IMR-90 (cell line): Measurements from ENCODE around the gene ACTR5. TPM values are rescaled to one million over a fixed set of nuclear protein-coding genes. Genes with fewer than 3 reads are reported as not detected.

ENCODE experiments used
- ATAC-seq: fragments of 200-7000 bp; cut with Tn5 transposase; 2 replicates; pipeline ENCODE4 v1.9.1; 2020; ENCODE audit warnings: low read depth, mild to moderate bottlenecking, moderate library complexity
- BruUV-seq: library from RNA; stranded (reverse); fragments of 400-500 nt; replicated peaks from 2 replicates; lab custom pipeline; 2021; lab: Mats Ljungman, UMichigan
- CTCF ChIA-PET: fragments of 300-600 bp; formaldehyde crosslinking; extraction: SDS; loops from one replicate; lab custom pipeline; 2021; ENCODE audit warnings: antibody characterized with exemption; lab: Yijun Ruan, JAX
- POLR2A ChIA-PET: fragments of 300-600 bp; sonication (Branson Sonifier 250); formaldehyde crosslinking; loops from one replicate; lab custom pipeline; 2022; ENCODE audit warnings: antibody characterized with exemption; ENCODE audit not compliant: unreplicated experiment; lab: Charles Lee
- DNase-seq: peaks from one replicate; pipeline ENCODE4 v3.0.0; 2013
- H2AFZ ChIP-seq: replicated peaks from 2 replicates; pipeline ENCODE3; 2013; ENCODE audit warnings: low read length, mild to moderate bottlenecking; ENCODE audit not compliant: poor library complexity
- H2AK5ac ChIP-seq: 2 replicates; pipeline ENCODE4 v1.6.1; 2013; ENCODE audit warnings: low read depth, low read length, inconsistent platforms
- H2AK9ac ChIP-seq: replicated peaks from 2 replicates; pipeline ENCODE3; 2013; ENCODE audit warnings: mild to moderate bottlenecking, low read depth, low read length, moderate library complexity; ENCODE audit not compliant: poor library complexity
- H2BK120ac ChIP-seq: 2 replicates; pipeline ENCODE4 v1.6.1; 2013; ENCODE audit warnings: low read depth, low read length, inconsistent platforms
- H2BK15ac ChIP-seq: 3 replicates; pipeline ENCODE4 v1.6.1; 2013; ENCODE audit warnings: low read depth, low read length, inconsistent platforms
- H2BK20ac ChIP-seq: 2 replicates; pipeline ENCODE4 v1.6.1; 2013; ENCODE audit warnings: low read depth, mild to moderate bottlenecking, inconsistent platforms, low read length, moderate library complexity
- H2BK5ac ChIP-seq: 2 replicates; pipeline ENCODE4 v1.6.1; 2013; ENCODE audit warnings: mild to moderate bottlenecking, low read depth, low read length, inconsistent platforms; ENCODE audit not compliant: poor library complexity, severe bottlenecking
- H3K14ac ChIP-seq: replicated peaks from 2 replicates; pipeline ENCODE4 v1.6.1; 2013; ENCODE audit warnings: low read depth, low read length, inconsistent platforms
- H3K18ac ChIP-seq: 2 replicates; pipeline ENCODE4 v1.6.1; 2013; ENCODE audit warnings: low read depth, low read length, control low read depth
- H3K23ac ChIP-seq: 2 replicates; pipeline ENCODE4 v1.6.1; 2013; ENCODE audit warnings: low read depth, low read length, inconsistent platforms
- H3K27ac ChIP-seq: 2 replicates; pipeline ENCODE4 v1.5.1; 2013; ENCODE audit warnings: mild to moderate bottlenecking, control low read depth, low read length; ENCODE audit not compliant: insufficient read depth
- H3K27me3 ChIP-seq: 2 replicates; pipeline ENCODE4 v1.6.1; 2013; ENCODE audit warnings: low read length; ENCODE audit not compliant: control insufficient read depth, insufficient read depth
- H3K36me3 ChIP-seq: 2 replicates; pipeline ENCODE4 v1.6.1; 2013; ENCODE audit warnings: low read length, mixed read lengths; ENCODE audit not compliant: control insufficient read depth, insufficient read depth
- H3K4ac ChIP-seq: 2 replicates; pipeline ENCODE4 v1.6.1; 2013; ENCODE audit warnings: low read depth, low read length, inconsistent platforms
- H3K4me1 ChIP-seq: 2 replicates; pipeline ENCODE4 v1.6.1; 2013; ENCODE audit warnings: low read length, mixed read lengths; ENCODE audit not compliant: control insufficient read depth, insufficient read depth
- H3K4me2 ChIP-seq: 2 replicates; pipeline ENCODE4 v1.6.1; 2013; ENCODE audit warnings: low read depth, mild to moderate bottlenecking, control low read depth, low read length, moderate library complexity
- H3K4me3 ChIP-seq: 2 replicates; pipeline ENCODE4 v1.5.1; 2013; ENCODE audit warnings: low read depth, mild to moderate bottlenecking, control low read depth, low read length, moderate library complexity; ENCODE audit not compliant: insufficient read depth
- H3K56ac ChIP-seq: 2 replicates; pipeline ENCODE4 v1.6.1; 2013; ENCODE audit warnings: low read length, inconsistent platforms; ENCODE audit not compliant: insufficient read depth; ENCODE audit errors: extremely low read depth
- H3K79me1 ChIP-seq, 2 experiments: 2 replicates each; pipeline ENCODE4 v1.6.1; 2013; ENCODE audit warnings: low read length in 2 of 2, inconsistent platforms in 1 of 2, low read depth in 1 of 2
- H3K9ac ChIP-seq: 2 replicates; pipeline ENCODE4 v1.6.1; 2013; ENCODE audit warnings: low read depth, low read length, control low read depth
- H3K9me1 ChIP-seq: 2 replicates; pipeline ENCODE4 v1.6.1; 2013; ENCODE audit warnings: low read length, inconsistent platforms; ENCODE audit not compliant: insufficient read depth
- H3K9me3 ChIP-seq: 2 replicates; pipeline ENCODE4 v1.6.1; 2013; ENCODE audit warnings: low read length; ENCODE audit not compliant: control insufficient read depth, insufficient read depth
- H4K20me1 ChIP-seq: 2 replicates; pipeline ENCODE4 v1.6.1; 2013; ENCODE audit warnings: low read length, inconsistent platforms; ENCODE audit not compliant: insufficient read depth
- H4K5ac ChIP-seq: 2 replicates; pipeline ENCODE4 v1.6.1; 2013; ENCODE audit warnings: mild to moderate bottlenecking, low read depth, low read length, control low read depth
- H4K8ac ChIP-seq, 2 experiments: 2 replicates each; pipeline ENCODE4 v1.6.1; 2013; ENCODE audit warnings: low read depth in 2 of 2, low read length in 2 of 2, control low read depth in 1 of 2, inconsistent platforms in 1 of 2
- H4K91ac ChIP-seq: 2 replicates; pipeline ENCODE4 v1.6.1; 2013; ENCODE audit warnings: low read depth, low read length, inconsistent platforms; ENCODE audit not compliant: insufficient read depth
- CEBPB ChIP-seq: IDR thresholded peaks from 2 replicates; pipeline ENCODE4 v1.6.1; 2012; ENCODE audit warnings: low read depth, low read length, improper control_type of control experiment
- CHD1 ChIP-seq: IDR thresholded peaks from 2 replicates; pipeline ENCODE4 v1.6.1; 2012; ENCODE audit warnings: low read depth, low read length, improper control_type of control experiment
- FOS ChIP-seq: fragments of 150-350 bp; IDR thresholded peaks from 2 replicates; pipeline ENCODE4 v1.6.1; 2016; ENCODE audit warnings: low read depth, low read length
- MAFK ChIP-seq: IDR thresholded peaks from 2 replicates; pipeline ENCODE4 v1.6.1; 2012; ENCODE audit warnings: low read depth, low read length, improper control_type of control experiment
- MAZ ChIP-seq: IDR thresholded peaks from 2 replicates; pipeline ENCODE4 v1.6.1; 2012; ENCODE audit warnings: low read depth, mild to moderate bottlenecking, low read length, improper control_type of control experiment, moderate library complexity, borderline replicate concordance
- MXI1 ChIP-seq: IDR thresholded peaks from 2 replicates; pipeline ENCODE4 v1.6.1; 2012; ENCODE audit warnings: low read depth, mild to moderate bottlenecking, low read length, moderate library complexity, borderline replicate concordance
- NFE2L2 ChIP-seq: fragments of 150-350 bp; IDR thresholded peaks from 2 replicates; pipeline ENCODE4 v1.6.1; 2016; ENCODE audit warnings: low read depth, mild to moderate bottlenecking, low read length
- POLR2A ChIP-seq: IDR thresholded peaks from 2 replicates; pipeline ENCODE4 v1.6.1; 2012; ENCODE audit warnings: mild to moderate bottlenecking, low read depth, low read length
- RCOR1 ChIP-seq: IDR thresholded peaks from 2 replicates; pipeline ENCODE4 v1.6.1; 2012; ENCODE audit warnings: mild to moderate bottlenecking, low read length, improper control_type of control experiment; ENCODE audit not compliant: insufficient replicate concordance
- RFX5 ChIP-seq: IDR thresholded peaks from 2 replicates; pipeline ENCODE4 v1.8.0; 2012; ENCODE audit warnings: low read depth, mild to moderate bottlenecking, low read length, moderate library complexity
- SMC3 ChIP-seq: fragments of 150-350 bp; IDR thresholded peaks from 2 replicates; pipeline ENCODE4 v1.6.1; 2016; ENCODE audit warnings: low read depth, mild to moderate bottlenecking, antibody characterized with exemption, low read length, moderate library complexity
- WGBS, 2 experiments: methylation state at CpG; one replicate each; pipeline versions ENCODE4 v1.1.5 to v1.1.7; 2013; ENCODE audit warnings: missing lambda C conversion rate in 2 of 2; ENCODE audit not compliant: insufficient read length in 1 of 2; ENCODE audit errors: extremely low coverage in 2 of 2; 5-methylcytosine and 5-hydroxymethylcytosine counted together
- dilution Hi-C: fragments of 300-500 bp; cut with HindIII; formaldehyde crosslinking; loops from one replicate; pipeline ENCODE4 v1.14.3; 2018; ENCODE audit warnings: low sequenced_read_pairs; ENCODE audit not compliant: unreplicated experiment
- in situ Hi-C: fragments of 300-500 bp; cut with MboI; formaldehyde crosslinking; loops from 3 replicates; pipeline ENCODE4 v1.14.3; 2019; ENCODE audit warnings: low sequenced_read_pairs, inconsistent platforms, mixed read lengths
- intact Hi-C: fragments of 100-400 bp; cut with micrococcal nuclease; formaldehyde crosslinking; loops from 2 replicates; pipeline ENCODE4 v1.10.0; 2022
- polyA plus RNA-seq, 3 experiments: library from polyadenylated mRNA; depleted of rRNA; stranded (reverse); fragments of >200 nt; gene quantifications; 2 replicates each; pipeline ENCODE4 v1.2.3, GENCODE V29; 2012; ENCODE audit warnings: low replicate concordance in 1 of 3
- total RNA-seq: library from RNA; depleted of rRNA; stranded (reverse); fragments of >200 nt; gene quantifications from 2 replicates; pipeline ENCODE4 v1.2.3, GENCODE V29; 2012
- TF ChIP-seq, protein P1 (sequence below): conservative IDR thresholded peaks from 2 replicates; pipeline ENCODE4 v1.5.1; 2012; ENCODE audit warnings: mild to moderate bottlenecking, low read depth, low read length, improper control_type of control experiment
- TF ChIP-seq, protein P2 (sequence below): fragments of 150-350 bp; IDR thresholded peaks from 2 replicates; pipeline ENCODE4 v1.6.1; 2017; ENCODE audit warnings: mild to moderate bottlenecking, antibody characterized with exemption, low read length, low read depth
- TF ChIP-seq, protein P3 (sequence below): fragments of 150-350 bp; IDR thresholded peaks from 2 replicates; pipeline ENCODE4 v1.6.1; 2016; ENCODE audit warnings: low read depth, mild to moderate bottlenecking, low read length, moderate library complexity, borderline replicate concordance

The ACTR5 gene
- total and polyA plus RNA-seq, 2 of the 4 experiments (the other 2 are of a cell fraction) = 5.9 to 6.6 TPM

DNA sequence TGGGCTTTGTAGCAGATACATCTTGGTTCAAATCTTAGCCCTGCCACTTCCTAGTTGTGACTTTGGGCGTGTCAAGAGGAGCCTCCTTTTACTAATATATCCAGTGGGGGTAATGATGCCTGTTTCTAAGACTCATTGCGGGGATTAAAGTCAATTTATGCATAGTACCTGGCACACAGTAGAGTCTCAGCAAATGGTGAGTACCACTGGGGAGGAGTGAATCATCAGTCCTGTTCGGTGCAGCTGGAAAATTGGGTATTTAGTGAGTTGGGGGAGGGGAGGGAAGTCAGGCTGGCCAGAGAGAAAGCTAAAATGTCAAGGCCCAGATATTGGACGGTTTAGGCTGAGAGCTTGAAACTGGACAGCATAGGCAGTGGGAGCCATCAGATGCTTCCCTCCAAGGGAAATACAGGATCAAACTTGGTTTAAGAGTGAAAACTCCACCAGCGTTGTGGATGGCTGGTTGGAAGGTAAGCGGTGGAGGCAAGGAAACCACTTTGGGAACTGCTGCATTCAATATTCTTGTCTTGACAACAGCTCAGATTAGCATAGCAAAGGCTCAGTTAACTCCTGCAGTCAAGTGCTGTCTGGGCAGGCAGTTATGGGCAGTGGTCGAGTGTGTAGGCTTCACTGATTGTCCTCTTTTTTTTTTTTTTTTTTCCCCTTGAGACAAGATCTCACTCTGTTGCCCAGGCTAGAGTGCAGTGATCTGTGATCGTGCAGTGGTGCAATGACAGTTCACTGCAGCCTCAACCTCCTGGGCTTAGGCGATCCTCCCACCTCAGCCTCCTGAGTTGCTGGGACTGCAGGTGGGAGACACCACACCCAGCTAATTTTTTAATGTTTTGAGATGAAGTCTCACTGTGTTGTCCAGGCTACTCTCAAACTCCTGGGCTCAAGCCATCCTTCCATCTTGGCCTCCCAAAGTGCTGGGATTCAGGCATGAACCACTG, 70.1 kb downstream of the ACTR5 start:
- no peak for ATAC-seq
- POLR2A ChIA-PET = interaction anchor here (0.6 kb wide), 1 partner anchor 194 kb away, joined by 4 read pairs; no protein-coding TSS in a partner anchor
- CTCF ChIA-PET = no interaction called here
- TF ChIP-seq, protein P1, sequence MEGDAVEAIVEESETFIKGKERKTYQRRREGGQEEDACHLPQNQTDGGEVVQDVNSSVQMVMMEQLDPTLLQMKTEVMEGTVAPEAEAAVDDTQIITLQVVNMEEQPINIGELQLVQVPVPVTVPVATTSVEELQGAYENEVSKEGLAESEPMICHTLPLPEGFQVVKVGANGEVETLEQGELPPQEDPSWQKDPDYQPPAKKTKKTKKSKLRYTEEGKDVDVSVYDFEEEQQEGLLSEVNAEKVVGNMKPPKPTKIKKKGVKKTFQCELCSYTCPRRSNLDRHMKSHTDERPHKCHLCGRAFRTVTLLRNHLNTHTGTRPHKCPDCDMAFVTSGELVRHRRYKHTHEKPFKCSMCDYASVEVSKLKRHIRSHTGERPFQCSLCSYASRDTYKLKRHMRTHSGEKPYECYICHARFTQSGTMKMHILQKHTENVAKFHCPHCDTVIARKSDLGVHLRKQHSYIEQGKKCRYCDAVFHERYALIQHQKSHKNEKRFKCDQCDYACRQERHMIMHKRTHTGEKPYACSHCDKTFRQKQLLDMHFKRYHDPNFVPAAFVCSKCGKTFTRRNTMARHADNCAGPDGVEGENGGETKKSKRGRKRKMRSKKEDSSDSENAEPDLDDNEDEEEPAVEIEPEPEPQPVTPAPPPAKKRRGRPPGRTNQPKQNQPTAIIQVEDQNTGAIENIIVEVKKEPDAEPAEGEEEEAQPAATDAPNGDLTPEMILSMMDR = no peak
- no peak for TF ChIP-seq SMC3
- no peak for TF ChIP-seq MXI1
- no peak for TF ChIP-seq CEBPB
- TF ChIP-seq MAFK = no peak
- TF ChIP-seq, protein P2, sequence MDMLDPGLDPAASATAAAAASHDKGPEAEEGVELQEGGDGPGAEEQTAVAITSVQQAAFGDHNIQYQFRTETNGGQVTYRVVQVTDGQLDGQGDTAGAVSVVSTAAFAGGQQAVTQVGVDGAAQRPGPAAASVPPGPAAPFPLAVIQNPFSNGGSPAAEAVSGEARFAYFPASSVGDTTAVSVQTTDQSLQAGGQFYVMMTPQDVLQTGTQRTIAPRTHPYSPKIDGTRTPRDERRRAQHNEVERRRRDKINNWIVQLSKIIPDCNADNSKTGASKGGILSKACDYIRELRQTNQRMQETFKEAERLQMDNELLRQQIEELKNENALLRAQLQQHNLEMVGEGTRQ = no peak
- no peak for TF ChIP-seq RCOR1
- TF ChIP-seq MAZ = no peak
- TF ChIP-seq FOS = no peak
- TF ChIP-seq CHD1 = no peak
- TF ChIP-seq, protein P3, sequence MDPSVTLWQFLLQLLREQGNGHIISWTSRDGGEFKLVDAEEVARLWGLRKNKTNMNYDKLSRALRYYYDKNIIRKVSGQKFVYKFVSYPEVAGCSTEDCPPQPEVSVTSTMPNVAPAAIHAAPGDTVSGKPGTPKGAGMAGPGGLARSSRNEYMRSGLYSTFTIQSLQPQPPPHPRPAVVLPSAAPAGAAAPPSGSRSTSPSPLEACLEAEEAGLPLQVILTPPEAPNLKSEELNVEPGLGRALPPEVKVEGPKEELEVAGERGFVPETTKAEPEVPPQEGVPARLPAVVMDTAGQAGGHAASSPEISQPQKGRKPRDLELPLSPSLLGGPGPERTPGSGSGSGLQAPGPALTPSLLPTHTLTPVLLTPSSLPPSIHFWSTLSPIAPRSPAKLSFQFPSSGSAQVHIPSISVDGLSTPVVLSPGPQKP = no peak
- no peak for TF ChIP-seq RFX5
- TF ChIP-seq POLR2A = no peak
- TF ChIP-seq NFE2L2 = no peak

More for the DNA sequence above, 70.1 kb downstream of the ACTR5 start:
- no peak for DNase-seq
- H3K9ac ChIP-seq = no peak overlapping the region
- no peak overlapping the region for H3K4me2 ChIP-seq
- H3K36me3 ChIP-seq = no peaks in the 10 kb centered on the region
- H4K5ac ChIP-seq = no peak overlapping the region
- no peaks in the 10 kb centered on the region for H3K9me1 ChIP-seq
- H4K20me1 ChIP-seq = no peaks in the 10 kb centered on the region
- no peak overlapping the region for H2BK15ac ChIP-seq
- 56% methylated on average over 4 of the region's 9 CpGs; no CpG with 5 or more reads in 1 of the 2 experiments for WGBS, 2 experiments
- H3K4me1 ChIP-seq = no peaks in the 10 kb centered on the region
- H2BK20ac ChIP-seq = no peak overlapping the region
- no peak overlapping the region for H3K18ac ChIP-seq
- H2AK5ac ChIP-seq = no peak overlapping the region
- BruUV-seq = no TSS peak
- H3K27ac ChIP-seq = no peak overlapping the region
- H3K56ac ChIP-seq = no peak overlapping the region
- no peak overlapping the region for H3K4ac ChIP-seq
- in situ Hi-C loops (no loop called here), intact Hi-C loops (no loop called here), dilution Hi-C loops (no loop called here)
- no peak overlapping the region for H4K8ac ChIP-seq
- H3K23ac ChIP-seq = no peak overlapping the region
- no peaks in the 10 kb centered on the region for H3K9me3 ChIP-seq
- H3K27me3 ChIP-seq = peaks cover 7% of the 10 kb centered on the region
- no peak overlapping the region for H2AFZ ChIP-seq
- no peak overlapping the region for H3K14ac ChIP-seq
- H3K4me3 ChIP-seq = no peak overlapping the region
- no peak overlapping the region for H2BK5ac ChIP-seq
- H3K79me1 ChIP-seq = no peaks in the 10 kb centered on the region
- no peak overlapping the region for H2AK9ac ChIP-seq
- H2BK120ac ChIP-seq = no peak overlapping the region
- H4K91ac ChIP-seq = no peak overlapping the region
